GM12878 (cell line): ENCODE data around the gene GLMP. TPM values are rescaled to one million over a fixed set of nuclear protein-coding genes. Genes with fewer than 3 reads are reported as not detected.

ENCODE experiments used
- ATAC-seq: fragments of 200-7000 bp; cut with Tn5 transposase; 3 replicates; pipeline ENCODE4 v1.9.1; 2020; ENCODE audit warnings: mild to moderate bottlenecking, moderate library complexity
- BruUV-seq: library from RNA; stranded (reverse); fragments of 400-500 nt; replicated peaks from 2 replicates; lab custom pipeline; 2021; lab: Mats Ljungman, UMichigan
- CTCF ChIA-PET: fragments of 300-600 bp; sonication (Branson Sonifier 250); formaldehyde crosslinking; extraction: SDS; loops from one replicate; lab custom pipeline; 2021; ENCODE audit warnings: inconsistent platforms; lab: Yijun Ruan, JAX
- POLR2A ChIA-PET: fragments of 350-600 bp; formaldehyde crosslinking; extraction: SDS; loops from one replicate; lab custom pipeline; 2021; ENCODE audit warnings: inconsistent platforms; lab: Charles Lee
- RAD21 ChIA-PET: fragments of 300-600 bp; sonication (Branson Sonifier 250); formaldehyde crosslinking; loops from one replicate; lab custom pipeline; 2023; ENCODE audit warnings: antibody characterized with exemption; ENCODE audit not compliant: unreplicated experiment; lab: Charles Lee
- SMC1A ChIA-PET: fragments of 300-600 bp; sonication (Branson Sonifier 250); formaldehyde crosslinking; loops from one replicate; lab custom pipeline; 2023; ENCODE audit not compliant: unreplicated experiment, uncharacterized antibody; lab: Charles Lee
- DNase-seq: peaks from one replicate; pipeline ENCODE4 v3.0.0-alpha.2; 2011; ENCODE audit warnings: low read depth, low spot score
- FAIRE-seq: peaks from 3 replicates; lab custom pipeline; 2011; peaks lifted over from hg19 to GRCh38; lab: Jason Lieb, UNC
- H2AFZ ChIP-seq: 2 replicates; pipeline ENCODE4 v1.6.0; 2011; ENCODE audit warnings: low read depth, low read length, control low read depth; ENCODE audit not compliant: control insufficient read depth
- H3K27ac ChIP-seq: 2 replicates; pipeline ENCODE4 v1.5.1; 2011; ENCODE audit warnings: control low read depth; ENCODE audit not compliant: control insufficient read depth, insufficient read depth
- H3K27me3 ChIP-seq, 2 experiments: replicated peaks in 1 of 2; 2 replicates each; pipeline versions ENCODE4 v1.6.0 to v1.6.1; 2011; ENCODE audit warnings: low read length in 1 of 2; ENCODE audit not compliant: control insufficient read depth in 2 of 2, insufficient read depth in 2 of 2
- H3K36me3 ChIP-seq, 2 experiments: 2 replicates each; pipeline ENCODE4 v1.5.1; 2011; ENCODE audit warnings: low read length in 1 of 2; ENCODE audit not compliant: control insufficient read depth in 2 of 2, insufficient read depth in 2 of 2
- H3K4me1 ChIP-seq: 2 replicates; pipeline ENCODE4 v1.6.1; 2011; ENCODE audit warnings: mild to moderate bottlenecking, low read length, moderate library complexity, mixed read lengths; ENCODE audit not compliant: control insufficient read depth, insufficient read depth
- H3K4me2 ChIP-seq: 2 replicates; pipeline ENCODE4 v1.6.0; 2011; ENCODE audit warnings: control low read depth; ENCODE audit not compliant: control insufficient read depth, insufficient read depth
- H3K4me3 ChIP-seq: fragments of 200-600 bp; sonication (generic); 2 replicates; pipeline ENCODE4 v1.5.1; 2016
- H3K79me2 ChIP-seq: 2 replicates; pipeline ENCODE4 v1.6.0; 2011; ENCODE audit warnings: low read length; ENCODE audit not compliant: control insufficient read depth, insufficient read depth
- H3K9ac ChIP-seq: 2 replicates; pipeline ENCODE4 v1.8.0; 2011; ENCODE audit warnings: low read length, control low read depth, mixed read lengths; ENCODE audit not compliant: control insufficient read depth, insufficient read depth
- H3K9me3 ChIP-seq: replicated peaks from 3 replicates; pipeline ENCODE4 v1.5.1; 2011; ENCODE audit warnings: mild to moderate bottlenecking, low read length; ENCODE audit not compliant: control insufficient read depth, insufficient read depth
- H4K20me1 ChIP-seq: 2 replicates; pipeline ENCODE4 v1.6.0; 2011; ENCODE audit not compliant: control insufficient read depth, insufficient read depth
- ASH2L ChIP-seq: fragments of 300-600, 200-600 bp; sonication (generic); IDR thresholded peaks from 2 replicates; pipeline ENCODE4 v1.6.1; 2017; ENCODE audit warnings: low read depth, mild to moderate bottlenecking, borderline replicate concordance
- BMI1 ChIP-seq: fragments of 450-650 bp; IDR thresholded peaks from 2 replicates; pipeline ENCODE4 v1.6.1; 2016; ENCODE audit warnings: mild to moderate bottlenecking, moderate library complexity, borderline replicate concordance
- EED ChIP-seq: sonication (generic); IDR thresholded peaks from 2 replicates; pipeline ENCODE4 v1.6.1; 2016; ENCODE audit warnings: antibody characterized with exemption, low read depth
- EZH2 ChIP-seq: IDR thresholded peaks from 2 replicates; pipeline ENCODE4 v1.6.1; 2012; ENCODE audit warnings: low read depth, mild to moderate bottlenecking, control low read depth, inconsistent platforms, low read length, borderline replicate concordance; ENCODE audit not compliant: control insufficient read depth
- GABPA ChIP-seq: IDR thresholded peaks from 2 replicates; pipeline ENCODE4 v1.6.1; 2014; ENCODE audit warnings: antibody characterized with exemption, low read depth, mild to moderate bottlenecking, inconsistent platforms
- GATAD2B ChIP-seq: fragments of 450-650 bp; conservative IDR thresholded peaks from 2 replicates; pipeline ENCODE4 v1.6.1; 2017; ENCODE audit warnings: low read depth, mild to moderate bottlenecking, moderate library complexity
- HCFC1 ChIP-seq: fragments of 150-350 bp; IDR thresholded peaks from 2 replicates; pipeline ENCODE4 v1.6.1; 2014; ENCODE audit warnings: low read length
- HDGF ChIP-seq: fragments of 450-650 bp; IDR thresholded peaks from 2 replicates; pipeline ENCODE4 v1.6.1; 2016; ENCODE audit warnings: antibody characterized with exemption
- MYB ChIP-seq: fragments of 150-350 bp; IDR thresholded peaks from 2 replicates; pipeline ENCODE4 v1.6.1; 2014; ENCODE audit warnings: mild to moderate bottlenecking, low read depth, low read length, borderline replicate concordance
- NKRF ChIP-seq: fragments of 450-650 bp; conservative IDR thresholded peaks from 2 replicates; pipeline ENCODE4 v1.6.1; 2017; ENCODE audit warnings: mild to moderate bottlenecking, moderate library complexity
- NR2F1 ChIP-seq: fragments of 450-650 bp; conservative IDR thresholded peaks from 2 replicates; pipeline ENCODE4 v1.6.1; 2017; ENCODE audit warnings: mild to moderate bottlenecking
- NRF1 ChIP-seq: conservative IDR thresholded peaks from 2 replicates; pipeline ENCODE4 v1.6.1; 2011; ENCODE audit warnings: mild to moderate bottlenecking, low read depth, low read length, improper control_type of control experiment
- POLR2A ChIP-seq: IDR thresholded peaks from 2 replicates; pipeline ENCODE4 v1.6.1; 2011; ENCODE audit warnings: low read depth, mild to moderate bottlenecking, low read length
- POU2F2 ChIP-seq: IDR thresholded peaks from 3 replicates; pipeline ENCODE4 v1.6.1; 2011; ENCODE audit warnings: low read depth, mild to moderate bottlenecking, low read length, borderline replicate concordance
- RCOR1 ChIP-seq: conservative IDR thresholded peaks from 2 replicates; pipeline ENCODE4 v1.6.1; 2012; ENCODE audit warnings: low read depth, low read length, improper control_type of control experiment
- SIN3A ChIP-seq: IDR thresholded peaks from 2 replicates; pipeline ENCODE4 v1.6.1; 2012; ENCODE audit warnings: low read depth, low read length, improper control_type of control experiment
- SIX5 ChIP-seq: IDR thresholded peaks from 2 replicates; pipeline ENCODE4 v1.6.1; 2011; ENCODE audit warnings: mild to moderate bottlenecking, low read depth, low read length, moderate library complexity; ENCODE audit not compliant: severe bottlenecking
- SMAD5 ChIP-seq: IDR thresholded peaks from 2 replicates; pipeline ENCODE4 v1.6.1; 2016; ENCODE audit warnings: antibody characterized with exemption, low read depth
- STAT1 ChIP-seq: fragments of 450-650 bp; conservative IDR thresholded peaks from 2 replicates; pipeline ENCODE4 v1.6.1; 2014; ENCODE audit warnings: antibody characterized with exemption, mild to moderate bottlenecking
- STAT3 ChIP-seq: IDR thresholded peaks from 2 replicates; pipeline ENCODE4 v1.6.1; 2011; ENCODE audit warnings: low read depth, low read length, improper control_type of control experiment
- ZNF24 ChIP-seq: fragments of 450-650 bp; IDR thresholded peaks from 2 replicates; pipeline ENCODE4 v1.6.1; 2017; ENCODE audit warnings: antibody characterized with exemption, mild to moderate bottlenecking
- WGBS: methylation state at CpG from one replicate; pipeline ENCODE4 v1.1.6; 2016; ENCODE audit warnings: low lambda C conversion rate; ENCODE audit not compliant: insufficient replicate concordance, insufficient coverage; ENCODE audit errors: missing lambda C conversion rate; 5-methylcytosine and 5-hydroxymethylcytosine counted together
- in situ Hi-C: fragments of 300-500 bp; cut with MboI; formaldehyde crosslinking; loops from 9 replicates; pipeline ENCODE4 v1.14.3; 2018; ENCODE audit warnings: mixed read lengths
- intact Hi-C: fragments of 100-400 bp; cut with micrococcal nuclease; formaldehyde crosslinking; loops from one replicate; pipeline ENCODE4 v1.14.2; 2022; ENCODE audit not compliant: unreplicated experiment
- polyA plus RNA-seq, 11 experiments: library from polyadenylated mRNA; depleted of rRNA in 4 of 11; unstranded in 6 of 11; stranded (reverse) in 5 of 11; fragments of >200 nt; fragmentation: Nextera tagmentation in 4 of 11; fragmentation: Illumina TruSeq in 1 of 11; extraction: Ambion mirVana in 4 of 11; extraction: Trizol in 1 of 11; gene quantifications; 1 replicate in 1 of 11; 2 replicates in 10 of 11; pipeline versions ENCODE4 v1.2.1 to v1.2.3, GENCODE V29; 2011 to 2016; ENCODE audit warnings: inconsistent platforms in 2 of 11, missing spikeins in 2 of 11, low read depth in 1 of 11
- total RNA-seq, 4 experiments: library from RNA; depleted of rRNA in 3 of 4; stranded (reverse); fragments of >200 nt in 3 of 4; fragmentation: Illumina TruSeq in 1 of 4; extraction: Trizol in 1 of 4; gene quantifications; 2 replicates each; pipeline versions ENCODE4 v1.2.1 to v1.2.3, GENCODE V29; 2013 to 2021

Gene GLMP
- total and polyA plus RNA-seq, 10 of the 15 experiments (the other 5 are each of a cell fraction or from before 2014, with no cell fraction given) = 4.4 to 30.0 (median 19.5) TPM

GRCh38 chr1:156282479-156283222 is 12.8 kb downstream of the GLMP start, which contains the start of gene SMG5:
Gene SMG5, minus strand, starts transcription at chr1:156282825. Its CDS starts 145 bp downstream, at chr1:156282680.
- under 1% methylated on average over 26 of the region's 50 CpGs for WGBS
- in situ Hi-C loops = no loop called here
- CTCF ChIA-PET = interaction anchor here (0.8 to 7.1 kb wide), 23 partner anchors 9 to 399 kb away, joined by 3 to 58 read pairs (median 4); partner anchors contain the start of genes GLMP, SLC25A44 and UBQLN4
- TF ChIP-seq SIN3A = peak; percentile 93
- TF ChIP-seq NRF1 = no peak
- TF ChIP-seq STAT3 = no peak
- TF ChIP-seq EED = 0 out of 2 replicates have a peak, but pooled peaks have one; percentile 24
- peak; percentile 58; the same call in 1 of the 2 replicates for TF ChIP-seq NKRF
- TF ChIP-seq NR2F1 = no peak
- TF ChIP-seq ZNF24 = peak; percentile 70; the same call in 1 of the 2 replicates
- no peak for TF ChIP-seq BMI1
- TF ChIP-seq POU2F2 = peak; percentile 79; the same call in 2 of the 3 replicates
- TF ChIP-seq STAT1 = peak; percentile 90; the same call in 1 of the 2 replicates
- TF ChIP-seq GABPA = peak; percentile 88
- TF ChIP-seq SMAD5 = peak; percentile 90; the same call in 1 of the 2 replicates
- peak; percentile 86 for TF ChIP-seq SIX5
- TF ChIP-seq EZH2 = no peak
- peak; percentile 100 for TF ChIP-seq RCOR1
- 0 out of 2 replicates have a peak, but pooled peaks have one; percentile 9 for TF ChIP-seq HDGF
- TF ChIP-seq GATAD2B = peak; percentile 51; the same call in 1 of the 2 replicates
- 0 out of 2 replicates have a peak, but pooled peaks have one; percentile 43 for TF ChIP-seq MYB
- peak; percentile 100 for TF ChIP-seq POLR2A
- peak; percentile 96 for TF ChIP-seq HCFC1
- TF ChIP-seq ASH2L = no peak

More at GRCh38 chr1:156282479-156283222, 12.8 kb downstream of the GLMP start, which contains the start of gene SMG5:
- peak within 1 kb of the TSS; percentile 86 for H3K27ac ChIP-seq
- H4K20me1 ChIP-seq = no peaks in the 10 kb centered on the region
- peaks cover 4 to 24% of the 10 kb centered on the region in 2 experiments for H3K36me3 ChIP-seq
- peak within 1 kb of the TSS; percentile 89 for H3K9ac ChIP-seq
- DNase-seq (peak; percentile 96), ATAC-seq (peak; percentile 93), FAIRE-seq (peak; percentile 86)
- peak within 1 kb of the TSS; percentile 84 for H3K4me2 ChIP-seq
- H3K79me2 ChIP-seq = peaks cover 52% of the 10 kb centered on the region
- H3K27me3 ChIP-seq = no peaks in the 10 kb centered on the region
- H3K9me3 ChIP-seq = no peaks in the 10 kb centered on the region
- peaks cover 15% of the 10 kb centered on the region; the same call in 1 of the 2 replicates for H3K4me1 ChIP-seq
- peak within 1 kb of the TSS; percentile 98 for H2AFZ ChIP-seq
- ChIA-PET RAD21 (interaction anchor here (0.7 to 2.3 kb wide), 12 partner anchors 9 to 175 kb away, joined by 3 to 16 read pairs (median 4); partner anchors contain the start of genes CCT3, GLMP and TSACC), SMC1A (interaction anchor here (0.5 to 4.7 kb wide), 23 partner anchors 10 to 422 kb away, joined by 3 to 39 read pairs (median 4); partner anchors contain the start of genes CCT3, GLMP and TSACC), POLR2A (interaction anchor here (0.6 to 2.8 kb wide), 20 partner anchors 10 to 424 kb away, joined by 3 to 13 read pairs (median 4); partner anchors contain the start of genes CCT3, GLMP, NAXE and PMF1)
- no TSS peak for BruUV-seq
- H3K4me3 ChIP-seq = peak within 1 kb of the TSS; percentile 94
- intact Hi-C loops = loop anchor here (10.0 kb wide), 1 partner anchor 188 kb away; no protein-coding TSS in a partner anchor
